Measurements from ENCODE around the gene TPM1.

DNA sequence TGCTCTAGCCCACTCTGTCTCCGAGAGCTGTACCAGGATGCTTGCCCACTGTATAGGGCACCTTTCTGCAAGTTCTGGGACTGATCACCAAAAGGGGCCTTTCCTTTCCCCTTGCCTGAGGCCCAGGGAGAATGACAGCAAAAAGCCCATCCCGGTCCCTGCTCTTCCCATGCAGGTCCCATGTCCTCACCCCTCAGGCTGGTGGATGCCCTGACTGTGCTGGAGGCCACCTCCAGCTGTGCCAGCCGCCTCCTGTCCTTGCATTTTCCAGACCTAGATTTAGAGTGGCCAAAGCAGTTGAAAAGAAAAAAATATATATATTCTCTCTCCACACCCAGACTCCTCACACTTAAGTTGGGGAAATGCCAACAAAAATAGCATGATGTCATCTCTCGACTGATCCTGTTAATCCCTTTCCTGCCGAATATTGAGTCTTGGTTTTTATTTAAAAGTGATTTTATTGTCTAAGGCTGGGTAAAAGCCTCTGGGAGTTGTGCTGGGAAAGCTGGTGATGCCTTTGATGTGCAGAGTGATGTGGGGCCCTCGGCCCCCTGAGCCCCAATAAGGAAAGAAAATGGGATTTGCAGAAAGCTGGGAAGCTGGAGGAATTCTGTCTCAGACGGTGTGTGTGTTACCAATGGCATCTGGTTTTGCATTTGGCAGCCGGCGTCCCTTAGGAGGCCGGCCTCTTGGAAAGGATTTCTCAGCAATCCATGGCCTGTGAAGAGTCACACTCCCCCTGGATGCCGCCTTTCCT, 29.3 kb upstream of the TPM1 start:
- TF ChIP-seq, protein P1, sequence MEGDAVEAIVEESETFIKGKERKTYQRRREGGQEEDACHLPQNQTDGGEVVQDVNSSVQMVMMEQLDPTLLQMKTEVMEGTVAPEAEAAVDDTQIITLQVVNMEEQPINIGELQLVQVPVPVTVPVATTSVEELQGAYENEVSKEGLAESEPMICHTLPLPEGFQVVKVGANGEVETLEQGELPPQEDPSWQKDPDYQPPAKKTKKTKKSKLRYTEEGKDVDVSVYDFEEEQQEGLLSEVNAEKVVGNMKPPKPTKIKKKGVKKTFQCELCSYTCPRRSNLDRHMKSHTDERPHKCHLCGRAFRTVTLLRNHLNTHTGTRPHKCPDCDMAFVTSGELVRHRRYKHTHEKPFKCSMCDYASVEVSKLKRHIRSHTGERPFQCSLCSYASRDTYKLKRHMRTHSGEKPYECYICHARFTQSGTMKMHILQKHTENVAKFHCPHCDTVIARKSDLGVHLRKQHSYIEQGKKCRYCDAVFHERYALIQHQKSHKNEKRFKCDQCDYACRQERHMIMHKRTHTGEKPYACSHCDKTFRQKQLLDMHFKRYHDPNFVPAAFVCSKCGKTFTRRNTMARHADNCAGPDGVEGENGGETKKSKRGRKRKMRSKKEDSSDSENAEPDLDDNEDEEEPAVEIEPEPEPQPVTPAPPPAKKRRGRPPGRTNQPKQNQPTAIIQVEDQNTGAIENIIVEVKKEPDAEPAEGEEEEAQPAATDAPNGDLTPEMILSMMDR (conservative IDR thresholded peaks at IDR 0.05 in 1 of 2, IDR thresholded peaks at IDR 0.05 in 1 of 2; ENCODE audit: extremely low read depth in 1 of 2, insufficient read depth in 1 of 2, low read depth in 1 of 2, low read length in 2 of 2) = no peak
- TF ChIP-seq EZH2 (IDR thresholded peaks at IDR 0.05; ENCODE audit: borderline replicate concordance, low read length) = no peak

Data from mammary epithelial cell (primary cell).